Uterus (tissue), 2 donors: ENCODE data around the gene INF2.

Experiments used
- POLR2A ChIP-seq, 2 donors: fragments of 450-650 bp; IDR thresholded peaks; one replicate each; pipeline ENCODE4 v1.6.1; 2016; ENCODE audit warnings: antibody characterized with exemption in 2 of 2, mild to moderate bottlenecking in 1 of 2, moderate library complexity in 1 of 2
- TF ChIP-seq, protein P1 (sequence below), 4 experiments: fragments of 200-600 bp in 2 of 4; fragments of 450-650 bp in 2 of 4; sonication (generic) in 2 of 4; IDR thresholded peaks; one replicate each; pipeline ENCODE4 v1.5.1; 2016 to 2019; ENCODE audit warnings: antibody characterized with exemption in 4 of 4, mild to moderate bottlenecking in 2 of 4, moderate library complexity in 1 of 4

DNA sequence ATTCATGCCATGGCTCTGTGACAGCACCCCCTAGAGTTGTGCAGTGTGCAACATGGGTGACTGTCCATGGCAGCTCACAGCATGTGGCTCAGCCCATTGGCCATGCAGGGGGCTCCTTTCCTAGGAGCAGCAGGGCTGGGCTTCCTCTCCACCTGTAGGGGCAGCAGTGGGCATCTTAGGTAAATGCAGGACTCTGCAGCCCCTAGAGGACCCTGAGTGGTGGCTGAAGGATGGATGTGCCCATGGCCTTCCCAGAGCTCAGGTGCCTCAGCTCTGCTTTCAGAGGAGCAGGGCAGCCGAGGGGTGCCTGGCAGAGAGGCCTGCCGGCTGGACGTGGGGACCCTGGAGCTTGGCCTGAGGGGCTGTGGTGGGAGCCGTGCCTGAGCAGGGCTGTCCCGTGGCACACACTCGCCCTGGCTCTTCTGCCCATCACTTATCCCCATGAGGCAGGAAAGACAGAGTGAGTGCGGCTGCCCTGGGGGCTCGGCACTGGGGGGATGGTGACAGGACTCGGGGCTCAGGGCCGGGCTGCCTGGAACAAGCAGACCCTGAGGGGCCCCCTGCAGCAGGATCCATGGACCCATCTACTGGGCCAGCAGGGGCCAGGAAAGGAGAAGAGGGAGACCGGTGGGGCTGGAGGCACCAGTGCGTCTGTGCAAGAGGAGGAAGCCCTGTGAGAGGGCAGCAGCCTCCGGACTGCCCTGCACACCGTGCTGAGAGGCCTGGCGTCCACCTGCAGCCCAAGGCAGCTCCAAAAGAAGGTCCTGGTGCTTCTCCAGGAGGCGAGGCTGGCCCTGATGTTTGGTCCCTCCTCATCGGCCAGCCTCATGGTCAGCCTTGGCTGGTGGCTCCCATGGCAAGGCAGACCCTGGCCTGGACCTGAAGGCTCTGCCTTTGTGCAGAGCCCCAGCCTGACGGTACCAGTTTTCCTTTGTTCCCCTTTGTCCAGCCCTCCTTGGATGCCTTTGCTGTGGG lies 42.2 kb downstream of the INF2 start:
- TF ChIP-seq, protein P1, sequence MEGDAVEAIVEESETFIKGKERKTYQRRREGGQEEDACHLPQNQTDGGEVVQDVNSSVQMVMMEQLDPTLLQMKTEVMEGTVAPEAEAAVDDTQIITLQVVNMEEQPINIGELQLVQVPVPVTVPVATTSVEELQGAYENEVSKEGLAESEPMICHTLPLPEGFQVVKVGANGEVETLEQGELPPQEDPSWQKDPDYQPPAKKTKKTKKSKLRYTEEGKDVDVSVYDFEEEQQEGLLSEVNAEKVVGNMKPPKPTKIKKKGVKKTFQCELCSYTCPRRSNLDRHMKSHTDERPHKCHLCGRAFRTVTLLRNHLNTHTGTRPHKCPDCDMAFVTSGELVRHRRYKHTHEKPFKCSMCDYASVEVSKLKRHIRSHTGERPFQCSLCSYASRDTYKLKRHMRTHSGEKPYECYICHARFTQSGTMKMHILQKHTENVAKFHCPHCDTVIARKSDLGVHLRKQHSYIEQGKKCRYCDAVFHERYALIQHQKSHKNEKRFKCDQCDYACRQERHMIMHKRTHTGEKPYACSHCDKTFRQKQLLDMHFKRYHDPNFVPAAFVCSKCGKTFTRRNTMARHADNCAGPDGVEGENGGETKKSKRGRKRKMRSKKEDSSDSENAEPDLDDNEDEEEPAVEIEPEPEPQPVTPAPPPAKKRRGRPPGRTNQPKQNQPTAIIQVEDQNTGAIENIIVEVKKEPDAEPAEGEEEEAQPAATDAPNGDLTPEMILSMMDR (IDR thresholded peaks at IDR 0.05), result no peak
- no peak for TF ChIP-seq POLR2A (IDR thresholded peaks at IDR 0.05)
